DMS 273 treated with DMSO at 0.1 percent for 48 hours (cell line): Measurements from ENCODE around the gene PXMP4.

Source experiments
- DNase-seq: peaks from one replicate; lab custom pipeline; 2025; lab: John Stamatoyannopoulos, UW

Gene PXMP4

DNA sequence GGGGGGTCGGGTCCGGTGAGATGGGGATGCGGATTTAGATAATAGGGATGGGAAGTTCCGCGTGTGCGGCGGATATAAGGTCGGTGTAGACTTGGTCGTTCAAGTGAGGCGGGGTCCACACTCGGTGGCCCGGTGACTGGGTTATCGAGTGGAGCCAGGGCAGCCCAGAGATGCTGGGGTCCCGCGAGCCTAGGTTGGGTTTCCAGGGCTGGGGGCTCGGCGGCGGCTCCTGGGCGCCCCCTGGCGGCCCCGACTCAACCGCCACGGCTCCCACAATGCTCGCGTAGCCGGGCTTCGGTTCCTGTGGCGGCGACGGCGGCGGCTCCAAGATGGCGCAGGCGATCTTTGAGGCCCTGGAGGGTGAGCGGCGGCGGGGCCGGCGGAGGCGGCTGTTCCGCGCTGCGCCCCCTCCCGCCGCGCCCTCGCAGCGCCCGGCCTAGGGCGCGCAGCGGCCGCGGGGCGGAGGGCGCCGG lies 11.6 kb upstream of the PXMP4 start, which contains the start of gene ZNF341:
ZNF341 (plus strand) TSS at position 304 of the 473 bp plus-strand sequence; CDS start at position 330, 26 bp downstream.
- peak; percentile 69 for DNase-seq

- DNase-seq: no peak
Observed at GRCh38 chr20:33730946-33731692, 11.0 kb upstream of the PXMP4 start.

GRCh38 chr20:33729101-33729500 lies 9.0 kb upstream of the PXMP4 start:
- DNase-seq: no peak

GRCh38 chr20:33728463-33728862 lies 8.4 kb upstream of the PXMP4 start:
- DNase-seq: no peak

DNA sequence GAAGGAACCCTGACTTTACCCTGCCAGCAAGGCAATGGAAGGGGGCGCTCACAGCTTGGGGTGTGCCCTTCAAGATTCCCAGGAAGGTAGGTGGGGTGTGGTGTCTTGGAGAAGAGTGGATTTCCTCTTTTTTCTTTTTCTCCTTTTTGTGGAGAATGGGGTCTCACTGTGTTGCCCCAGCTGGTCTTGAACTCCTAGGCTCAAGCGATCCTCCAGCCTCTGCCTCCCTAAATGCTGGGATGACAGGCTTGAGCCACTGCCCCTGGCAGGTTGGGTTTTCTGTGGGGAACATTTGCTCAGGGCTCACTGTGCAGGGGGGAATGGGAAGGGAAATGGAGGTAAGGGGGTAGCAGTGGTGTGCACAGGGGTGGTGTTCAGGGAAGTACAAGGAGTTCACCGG lies 7.7 kb upstream of the PXMP4 start:
- no peak for DNase-seq

- DNase-seq: no peak
Observed at GRCh38 chr20:33727115-33727479, 7.0 kb upstream of the PXMP4 start.

DNA sequence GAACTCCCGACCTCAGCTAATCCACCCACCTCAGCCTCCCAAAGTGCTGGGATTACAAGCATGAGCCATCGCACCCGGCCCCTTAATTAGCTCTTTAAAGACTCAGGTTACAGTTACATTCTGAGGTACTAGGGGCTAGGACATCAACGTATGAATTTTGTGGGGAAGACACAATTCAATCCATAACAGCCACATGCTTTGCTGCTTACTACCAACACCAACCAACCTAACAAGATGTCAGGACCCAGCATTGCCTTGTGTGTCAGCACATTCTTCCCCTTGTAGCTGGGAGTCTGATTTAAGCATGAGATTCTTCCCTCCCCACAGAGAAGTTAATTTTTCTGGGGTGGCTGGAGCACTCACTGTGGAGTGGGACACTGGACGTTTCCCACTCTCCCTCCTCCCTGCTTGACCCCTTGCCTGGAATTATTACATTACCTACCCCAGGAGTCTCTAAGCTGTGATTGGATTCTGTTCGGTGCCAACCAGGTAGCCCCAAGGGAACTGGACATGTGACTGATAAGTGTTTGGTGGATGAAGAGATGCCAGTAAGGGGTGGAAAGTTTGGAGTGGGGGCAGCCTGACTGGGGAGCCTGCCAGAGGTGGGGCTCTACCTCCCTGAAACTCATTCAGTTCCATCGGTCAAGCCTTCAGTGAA lies 5.6 kb upstream of the PXMP4 start:
- no peak for DNase-seq

GRCh38 chr20:33724439-33725094 lies 4.5 kb upstream of the PXMP4 start:
- no peak for DNase-seq

- no peak for DNase-seq
Observed at GRCh38 chr20:33721391-33722140, 1.5 kb upstream of the PXMP4 start.

GRCh38 chr20:33719277-33719988 lies 677 bp downstream of the PXMP4 start:
- DNase-seq: no peak

- no peak for DNase-seq
Observed at GRCh38 chr20:33716498-33716897, 3.6 kb downstream of the PXMP4 start.

DNA sequence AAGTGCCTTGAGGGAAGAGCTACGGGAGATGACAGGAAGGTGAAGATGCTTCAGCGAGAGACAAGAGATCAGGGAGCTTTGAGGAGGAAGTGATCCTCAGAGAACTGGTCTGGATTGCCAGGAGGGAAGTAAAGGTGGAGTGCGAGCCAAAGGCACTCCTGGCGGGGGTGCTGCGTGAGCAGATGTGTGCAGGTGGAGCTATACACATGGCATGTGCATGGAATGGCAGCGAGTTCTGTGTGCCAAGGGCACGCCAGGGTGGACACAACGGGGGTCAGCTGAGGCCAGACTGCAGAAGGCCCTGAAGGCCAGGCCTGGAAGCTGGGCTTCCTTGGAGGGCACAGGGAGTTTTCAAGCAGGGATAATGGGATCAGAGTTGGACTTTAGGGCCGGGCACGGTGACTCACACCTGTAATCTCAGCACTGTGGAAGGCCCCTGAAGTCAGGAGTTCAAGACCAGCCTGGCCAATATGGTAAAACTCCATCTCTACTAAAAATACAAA lies 6.2 kb downstream of the PXMP4 start:
- DNase-seq: no peak

DNA sequence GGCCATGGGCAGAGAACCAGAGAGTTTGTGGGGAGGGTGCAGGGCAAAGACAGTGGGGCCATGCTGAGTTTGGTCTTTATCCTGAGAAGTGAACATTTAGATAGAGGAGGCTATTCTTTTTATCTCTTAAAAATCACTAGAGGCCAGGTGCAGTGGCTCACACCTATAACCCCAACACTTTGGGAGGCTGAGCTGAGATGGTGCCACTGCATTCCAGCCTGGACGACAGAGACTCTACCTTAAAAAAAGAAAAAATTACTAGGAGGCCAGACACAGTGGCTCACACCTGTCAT lies 8.7 kb downstream of the PXMP4 start:
- DNase-seq: no peak

DNA sequence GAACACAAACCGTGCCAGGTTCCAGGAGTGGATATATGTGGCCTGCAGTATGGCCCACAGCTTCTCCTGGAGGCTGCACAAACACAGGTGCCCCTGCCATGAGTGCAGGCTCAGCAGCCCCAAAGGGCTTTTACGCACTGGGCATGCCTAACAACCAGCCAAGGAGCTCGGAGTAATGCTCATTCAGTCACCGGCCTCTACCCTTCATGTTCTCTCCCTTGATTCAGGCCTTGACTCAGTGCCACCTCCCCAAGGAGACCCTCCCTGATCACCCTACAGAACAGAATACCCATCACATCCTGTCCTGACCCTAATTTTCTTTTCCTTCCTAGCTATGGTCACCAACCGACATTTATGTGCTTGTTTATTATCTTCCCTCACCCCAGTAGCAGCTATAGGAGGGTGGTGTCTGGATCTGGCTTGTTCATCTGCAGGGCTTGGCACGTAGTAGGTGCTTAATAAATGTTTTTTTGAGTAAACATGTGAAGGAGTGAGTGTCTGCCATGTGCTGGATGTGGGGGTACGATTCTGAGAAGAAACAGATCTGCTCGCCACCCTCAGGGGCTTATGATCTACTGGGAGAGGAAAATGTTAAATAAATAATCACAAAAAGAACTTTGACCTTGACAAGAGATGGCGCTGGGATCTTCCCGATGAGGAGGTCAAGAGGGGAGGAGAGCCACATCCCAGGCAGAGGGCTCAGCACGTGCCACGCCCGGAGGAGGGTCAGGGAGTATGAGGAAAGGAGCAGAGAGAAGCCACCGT lies 9.2 kb downstream of the PXMP4 start:
- DNase-seq: no peak

- no peak for DNase-seq
Observed at GRCh38 chr20:33709905-33710541, 10.1 kb downstream of the PXMP4 start.

GRCh38 chr20:33709398-33709797 lies 10.7 kb downstream of the PXMP4 start:
- DNase-seq: no peak

GRCh38 chr20:33707668-33708067 lies 12.4 kb downstream of the PXMP4 start:
- DNase-seq: no peak

- DNase-seq: no peak
Observed at GRCh38 chr20:33704197-33704924, 15.7 kb downstream of the PXMP4 start.

- no peak for DNase-seq
Observed at GRCh38 chr20:33703498-33704137, 16.5 kb downstream of the PXMP4 start.
